OCI-LY3 (cell line): Measurements from ENCODE around the gene RILPL2.
"Not testable (repeated sequence)": the region's sequence is repeated elsewhere in the genome, so short reads cannot be mapped to it uniquely, and the experiment has no call there.

Source experiments
- H2AFZ ChIP-seq: fragments of 200-600, 300-600 bp; shearing (Covaris generic); 2 replicates; pipeline ENCODE4 v1.6.0; 2014; ENCODE audit warnings: antibody characterized with exemption, low read depth, low read length
- H3K27ac ChIP-seq: fragments of 200-600, 300-600 bp; sonication (generic); 2 replicates; pipeline ENCODE4 v1.5.1; 2014; ENCODE audit warnings: mild to moderate bottlenecking, low read length, moderate library complexity, mixed read lengths
- H3K27me3 ChIP-seq: fragments of 200-600, 300-600 bp; sonication (generic); 2 replicates; pipeline ENCODE4 v1.6.1; 2014; ENCODE audit warnings: low read depth, low read length, mixed read lengths
- H3K36me3 ChIP-seq: fragments of 200-600, 300-600 bp; sonication (generic); replicated peaks from 2 replicates; pipeline ENCODE3; 2014; ENCODE audit warnings: low read depth, low read length, mixed read lengths
- H3K4me1 ChIP-seq: fragments of 300-600, 200-600 bp; sonication (generic); 2 replicates; pipeline ENCODE4 v1.6.1; 2014; ENCODE audit warnings: low read length, mixed read lengths
- H3K4me2 ChIP-seq: fragments of 200-600, 300-600 bp; sonication (generic); 2 replicates; pipeline ENCODE4 v1.6.1; 2014; ENCODE audit warnings: low read length, mixed read lengths
- H3K4me3 ChIP-seq: fragments of 300-600, 200-600 bp; sonication (generic); 2 replicates; pipeline ENCODE4 v1.5.1; 2014; ENCODE audit warnings: antibody characterized with exemption, mild to moderate bottlenecking, low read length, moderate library complexity
- H3K79me2 ChIP-seq: fragments of 300-600, 200-600 bp; shearing (Covaris generic); 2 replicates; pipeline ENCODE4 v1.6.1; 2014; ENCODE audit warnings: mild to moderate bottlenecking, low read length, mixed read lengths
- H3K9ac ChIP-seq: fragments of 300-600, 200-600 bp; shearing (Covaris generic); 2 replicates; pipeline ENCODE4 v1.6.0; 2014; ENCODE audit warnings: mild to moderate bottlenecking, low read length, moderate library complexity
- H3K9me3 ChIP-seq: fragments of 200-600, 300-600 bp; shearing (Covaris generic); 2 replicates; pipeline ENCODE4 v1.6.1; 2014; ENCODE audit warnings: low read length, mixed read lengths; ENCODE audit not compliant: insufficient read depth
- H4K20me1 ChIP-seq: fragments of 200-600, 300-600 bp; sonication (generic); 2 replicates; pipeline ENCODE4 v1.6.1; 2016; ENCODE audit warnings: low read length, mixed read lengths; ENCODE audit not compliant: insufficient read depth
- CTCF ChIP-seq: fragments of 200-600, 300-600 bp; sonication (generic); IDR thresholded peaks from 2 replicates; pipeline ENCODE4 v1.5.1; 2014; ENCODE audit warnings: antibody characterized with exemption, low read length, low read depth
- EZH2phosphoT487 ChIP-seq: fragments of 200-600 bp; shearing (Covaris generic); IDR thresholded peaks from 2 replicates; pipeline ENCODE4 v1.6.1; 2018; ENCODE audit warnings: antibody characterized with exemption, mixed run types, low read depth

The RILPL2 gene

GRCh38 chr12:123453165-123453564, 16.7 kb upstream of the RILPL2 start:
- Histone ChIP-seq H3K4me1 (no peaks in the 10 kb centered on the region), H3K27me3 (no peaks in the 10 kb centered on the region), H3K4me2 (no peak overlapping the region), H3K36me3 (no peaks in the 10 kb centered on the region), H3K27ac (no peak overlapping the region), H4K20me1 (no peaks in the 10 kb centered on the region), H3K79me2 (no peaks in the 10 kb centered on the region), H2AFZ (no peak overlapping the region), H3K9me3 (no peaks in the 10 kb centered on the region), H3K9ac (no peak overlapping the region), H3K4me3 (no peak overlapping the region)
- TF ChIP-seq CTCF (no peak), EZH2phosphoT487 (no peak)

DNA sequence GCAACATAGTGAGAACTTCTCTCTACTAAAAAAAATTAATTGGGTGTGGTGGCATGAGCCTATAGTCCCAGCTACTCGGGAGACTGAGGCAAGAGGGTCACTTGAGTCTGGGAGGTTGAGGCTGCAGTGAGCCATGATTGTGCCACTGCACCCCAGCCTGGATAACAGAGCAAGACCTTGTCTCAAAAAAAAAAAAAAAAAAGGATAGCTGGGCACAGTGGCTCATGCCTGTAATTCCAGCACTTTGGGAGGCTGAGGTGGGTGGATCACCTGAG, 15.7 kb upstream of the RILPL2 start:
- not testable (repeated sequence) for H3K79me2 ChIP-seq, H4K20me1 ChIP-seq, H3K36me3 ChIP-seq, H3K9me3 ChIP-seq, H3K27me3 ChIP-seq, H3K4me2 ChIP-seq, H3K9ac ChIP-seq, H2AFZ ChIP-seq, H3K27ac ChIP-seq, H3K4me1 ChIP-seq, H3K4me3 ChIP-seq

- no peaks in the 10 kb centered on the region for H3K27me3 ChIP-seq
- no peaks in the 10 kb centered on the region for H3K9me3 ChIP-seq
- H2AFZ ChIP-seq = no peak overlapping the region
- H3K4me2 ChIP-seq = no peak overlapping the region
- no peaks in the 10 kb centered on the region for H3K36me3 ChIP-seq
- peaks cover 9% of the 10 kb centered on the region for H3K4me1 ChIP-seq
- no peak overlapping the region for H3K9ac ChIP-seq
- H3K4me3 ChIP-seq = no peak overlapping the region
- H4K20me1 ChIP-seq = no peaks in the 10 kb centered on the region
- TF ChIP-seq EZH2phosphoT487 (no peak), CTCF (no peak)
- no peak overlapping the region for H3K27ac ChIP-seq
- no peaks in the 10 kb centered on the region for H3K79me2 ChIP-seq
Observed at GRCh38 chr12:123450636-123451035, 14.2 kb upstream of the RILPL2 start.

GRCh38 chr12:123449856-123450255, 13.4 kb upstream of the RILPL2 start:
- Histone ChIP-seq H3K9ac (no peak overlapping the region), H3K4me1 (peaks cover 17% of the 10 kb centered on the region), H3K4me2 (no peak overlapping the region), H4K20me1 (no peaks in the 10 kb centered on the region), H3K36me3 (no peaks in the 10 kb centered on the region), H3K4me3 (no peak overlapping the region), H2AFZ (no peak overlapping the region), H3K9me3 (no peaks in the 10 kb centered on the region), H3K27me3 (no peaks in the 10 kb centered on the region), H3K79me2 (no peaks in the 10 kb centered on the region), H3K27ac (no peak overlapping the region)
- no peak for TF ChIP-seq EZH2phosphoT487
- TF ChIP-seq CTCF = no peak

- Histone ChIP-seq H3K4me3 (no peak overlapping the region), H3K9ac (no peak overlapping the region), H3K27me3 (no peaks in the 10 kb centered on the region), H3K9me3 (no peaks in the 10 kb centered on the region), H3K36me3 (peaks cover 4% of the 10 kb centered on the region), H2AFZ (no peak overlapping the region), H3K4me1 (peaks cover 23% of the 10 kb centered on the region), H3K27ac (no peak overlapping the region), H3K4me2 (no peak overlapping the region), H3K79me2 (no peaks in the 10 kb centered on the region), H4K20me1 (no peaks in the 10 kb centered on the region)
- TF ChIP-seq EZH2phosphoT487 (no peak), CTCF (no peak)
Observed at GRCh38 chr12:123449249-123449733, 12.8 kb upstream of the RILPL2 start.
